Measurements from ENCODE around the gene STON2.
A peak's percentile ranks its signal among the peaks of the same experiment; 100 is the strongest.

STON2 gene

GRCh38 chr14:81371802-81372201, 28.3 kb downstream of the STON2 start:
- H3K4me2 ChIP-seq (ENCODE audit: insufficient read depth, low read length, poor library complexity, severe bottlenecking), result no peak overlapping the region
- H3K9ac ChIP-seq (ENCODE audit: low read depth, low read length, poor library complexity), result no peak overlapping the region
- no peak overlapping the region for H2BK5ac ChIP-seq (ENCODE audit: low read length)
- H3K27me3 ChIP-seq (ENCODE audit: control insufficient read depth in 3 of 3, insufficient read depth in 3 of 3, low read depth in 1 of 3, low read length in 3 of 3), result no peaks in the 10 kb centered on the region
- no peaks in the 10 kb centered on the region for H3K9me3 ChIP-seq (replicated peaks in 1 of 2; ENCODE audit: control insufficient read depth in 2 of 2, insufficient read depth in 1 of 2, low read depth in 1 of 2, low read length in 2 of 2)
- DNase-seq (ENCODE audit: low spot score), result no peak
- H3K4ac ChIP-seq (ENCODE audit: low read length), result no peak overlapping the region
- H3K18ac ChIP-seq (ENCODE audit: low read length), result no peak overlapping the region
- H3K36me3 ChIP-seq (replicated peaks in 1 of 2; ENCODE audit: control insufficient read depth in 2 of 2, insufficient read depth in 2 of 2, low read length in 2 of 2), result peaks cover 2 to 52% of the 10 kb centered on the region in 2 donors
- WGBS, 2 donors (ENCODE audit: extremely low coverage in 2 of 2, insufficient read length in 2 of 2, insufficient replicate concordance in 1 of 2), result no CpG with 5 or more reads among the region's 1 CpG
- no peak overlapping the region for H3K14ac ChIP-seq (ENCODE audit: low read length)
- H4K8ac ChIP-seq (ENCODE audit: low read depth, low read length), result no peak overlapping the region
- H2AFZ ChIP-seq (ENCODE audit: low read length), result no peak overlapping the region
- H2AK5ac ChIP-seq (ENCODE audit: low read depth, low read length), result no peak overlapping the region
- no peak overlapping the region for H2BK120ac ChIP-seq (ENCODE audit: low read depth, low read length)
- no peak overlapping the region for H3K23ac ChIP-seq (ENCODE audit: low read depth, low read length, poor library complexity)
- H2BK12ac ChIP-seq (ENCODE audit: low read length), result no peak overlapping the region
- H3K79me1 ChIP-seq (ENCODE audit: low read depth, low read length), result no peaks in the 10 kb centered on the region
- H4K91ac ChIP-seq (ENCODE audit: low read depth, low read length, poor library complexity), result no peak overlapping the region
- H3K27ac ChIP-seq (replicated peaks; ENCODE audit: low read length), result no peak overlapping the region
- no peak overlapping the region for H3K4me3 ChIP-seq (ENCODE audit: low read length in 2 of 2)
- no peak overlapping the region for H2BK15ac ChIP-seq (ENCODE audit: low read length)
- no peaks in the 10 kb centered on the region for H3K4me1 ChIP-seq (ENCODE audit: control insufficient read depth in 2 of 2, insufficient read depth in 1 of 2, low read depth in 1 of 2, low read length in 2 of 2)

GRCh38 chr14:81367563-81367962, 32.6 kb downstream of the STON2 start:
- Histone ChIP-seq H3K79me1 (ENCODE audit: low read depth, low read length) (no peaks in the 10 kb centered on the region), H2BK120ac (ENCODE audit: low read depth, low read length) (no peak overlapping the region), H3K4ac (ENCODE audit: low read length) (no peak overlapping the region), H3K36me3 (replicated peaks in 1 of 2; ENCODE audit: control insufficient read depth in 2 of 2, insufficient read depth in 2 of 2, low read length in 2 of 2) (peaks cover 2 to 64% of the 10 kb centered on the region in 2 donors), H4K91ac (ENCODE audit: low read depth, low read length, poor library complexity) (no peak overlapping the region), H3K4me2 (ENCODE audit: insufficient read depth, low read length, poor library complexity, severe bottlenecking) (no peak overlapping the region), H2AFZ (ENCODE audit: low read length) (no peak overlapping the region), H2BK5ac (ENCODE audit: low read length) (no peak overlapping the region), H3K4me3 (ENCODE audit: low read length in 2 of 2) (no peak overlapping the region), H3K14ac (ENCODE audit: low read length) (no peak overlapping the region), H4K8ac (ENCODE audit: low read depth, low read length) (no peak overlapping the region), H2BK15ac (ENCODE audit: low read length) (no peak overlapping the region), H3K9me3 (replicated peaks in 1 of 2; ENCODE audit: control insufficient read depth in 2 of 2, insufficient read depth in 1 of 2, low read depth in 1 of 2, low read length in 2 of 2) (no peaks in the 10 kb centered on the region), H3K4me1 (ENCODE audit: control insufficient read depth in 2 of 2, insufficient read depth in 1 of 2, low read depth in 1 of 2, low read length in 2 of 2) (peaks cover 5 to 8% of the 10 kb centered on the region in 2 donors), H3K18ac (ENCODE audit: low read length) (no peak overlapping the region), H2AK5ac (ENCODE audit: low read depth, low read length) (no peak overlapping the region), H3K23ac (ENCODE audit: low read depth, low read length, poor library complexity) (no peak overlapping the region), H3K27me3 (ENCODE audit: control insufficient read depth in 3 of 3, insufficient read depth in 3 of 3, low read depth in 1 of 3, low read length in 3 of 3) (no peaks in the 10 kb centered on the region), H3K9ac (ENCODE audit: low read depth, low read length, poor library complexity) (no peak overlapping the region), H2BK12ac (ENCODE audit: low read length) (no peak overlapping the region), H3K27ac (replicated peaks; ENCODE audit: low read length) (no peak overlapping the region)
- WGBS, 2 donors (ENCODE audit: extremely low coverage in 2 of 2, insufficient read length in 2 of 2, insufficient replicate concordance in 1 of 2), result no CpG with 5 or more reads among the region's 4 CpGs
- no peak for DNase-seq (ENCODE audit: low spot score)

- Histone ChIP-seq H3K23ac (ENCODE audit: low read depth, low read length, poor library complexity) (no peak overlapping the region), H4K91ac (ENCODE audit: low read depth, low read length, poor library complexity) (no peak overlapping the region)
These were observed 33.2 kb downstream of the STON2 start for GRCh38 chr14:81366884-81367283.

DNA sequence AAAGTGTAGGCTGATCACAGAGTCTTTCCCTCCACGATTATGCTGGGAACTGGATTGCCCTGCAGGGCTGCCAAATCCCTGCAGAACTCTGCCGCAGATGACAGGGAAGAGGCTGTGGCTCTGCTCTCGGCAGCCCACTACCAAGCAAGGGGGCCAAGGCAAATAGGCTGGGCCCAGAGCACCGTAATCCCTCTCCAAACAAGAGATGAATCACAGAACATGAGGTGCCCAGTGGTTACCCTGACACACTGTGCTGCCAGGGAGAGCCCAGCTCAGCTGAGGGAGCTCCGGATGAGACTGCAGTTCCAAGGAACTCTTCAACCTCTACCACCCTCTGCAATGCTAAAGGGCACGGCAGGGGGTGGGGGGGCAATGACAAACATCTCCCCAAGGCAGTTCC, 33.9 kb downstream of the STON2 start:
- no peak overlapping the region for H3K14ac ChIP-seq (ENCODE audit: low read length)
- H2AFZ ChIP-seq (ENCODE audit: low read length), result no peak overlapping the region
- no peak overlapping the region for H3K4ac ChIP-seq (ENCODE audit: low read length)
- no peak overlapping the region for H3K23ac ChIP-seq (ENCODE audit: low read depth, low read length, poor library complexity)
- H4K8ac ChIP-seq (ENCODE audit: low read depth, low read length), result no peak overlapping the region
- H2AK5ac ChIP-seq (ENCODE audit: low read depth, low read length), result no peak overlapping the region
- H3K9me3 ChIP-seq (replicated peaks in 1 of 2; ENCODE audit: control insufficient read depth in 2 of 2, insufficient read depth in 1 of 2, low read depth in 1 of 2, low read length in 2 of 2), result peaks cover 0 to 2% of the 10 kb centered on the region in 2 donors
- WGBS, 2 donors (ENCODE audit: extremely low coverage in 2 of 2, insufficient read length in 2 of 2, insufficient replicate concordance in 1 of 2), result no CpG with 5 or more reads among the region's 6 CpGs
- H3K79me1 ChIP-seq (ENCODE audit: low read depth, low read length), result no peaks in the 10 kb centered on the region
- H3K36me3 ChIP-seq (replicated peaks in 1 of 2; ENCODE audit: control insufficient read depth in 2 of 2, insufficient read depth in 2 of 2, low read length in 2 of 2), result peaks cover 2 to 56% of the 10 kb centered on the region in 2 donors
- H2BK5ac ChIP-seq (ENCODE audit: low read length), result no peak overlapping the region
- H4K91ac ChIP-seq (ENCODE audit: low read depth, low read length, poor library complexity), result no peak overlapping the region
- H3K27me3 ChIP-seq (ENCODE audit: control insufficient read depth in 3 of 3, insufficient read depth in 3 of 3, low read depth in 1 of 3, low read length in 3 of 3), result no peaks in the 10 kb centered on the region
- peaks cover 5 to 8% of the 10 kb centered on the region in 2 donors for H3K4me1 ChIP-seq (ENCODE audit: control insufficient read depth in 2 of 2, insufficient read depth in 1 of 2, low read depth in 1 of 2, low read length in 2 of 2)
- no peak overlapping the region for H2BK12ac ChIP-seq (ENCODE audit: low read length)
- no peak overlapping the region for H2BK120ac ChIP-seq (ENCODE audit: low read depth, low read length)
- H2BK15ac ChIP-seq (ENCODE audit: low read length), result no peak overlapping the region
- H3K18ac ChIP-seq (ENCODE audit: low read length), result peak overlapping the region; percentile 68
- no peak overlapping the region for H3K4me2 ChIP-seq (ENCODE audit: insufficient read depth, low read length, poor library complexity, severe bottlenecking)
- no peak for DNase-seq (ENCODE audit: low spot score)
- H3K9ac ChIP-seq (ENCODE audit: low read depth, low read length, poor library complexity), result peak overlapping the region; percentile 53
- no peak overlapping the region for H3K4me3 ChIP-seq (ENCODE audit: low read length in 2 of 2)
- H3K27ac ChIP-seq (replicated peaks; ENCODE audit: low read length), result no peak overlapping the region

More at GRCh38 chr14:81366884-81367283, 33.2 kb downstream of the STON2 start:
- Histone ChIP-seq H4K8ac (ENCODE audit: low read depth, low read length) (no peak overlapping the region), H3K79me1 (ENCODE audit: low read depth, low read length) (no peaks in the 10 kb centered on the region), H2BK15ac (ENCODE audit: low read length) (no peak overlapping the region), H3K9me3 (replicated peaks in 1 of 2; ENCODE audit: control insufficient read depth in 2 of 2, insufficient read depth in 1 of 2, low read depth in 1 of 2, low read length in 2 of 2) (peaks cover 0 to under 1% of the 10 kb centered on the region in 2 donors), H2BK120ac (ENCODE audit: low read depth, low read length) (no peak overlapping the region), H3K36me3 (replicated peaks in 1 of 2; ENCODE audit: control insufficient read depth in 2 of 2, insufficient read depth in 2 of 2, low read length in 2 of 2) (peaks cover 2 to 59% of the 10 kb centered on the region in 2 donors), H3K4me1 (ENCODE audit: control insufficient read depth in 2 of 2, insufficient read depth in 1 of 2, low read depth in 1 of 2, low read length in 2 of 2) (peaks cover 5 to 8% of the 10 kb centered on the region in 2 donors), H3K4me2 (ENCODE audit: insufficient read depth, low read length, poor library complexity, severe bottlenecking) (no peak overlapping the region), H3K14ac (ENCODE audit: low read length) (no peak overlapping the region), H3K18ac (ENCODE audit: low read length) (no peak overlapping the region), H3K4me3 (ENCODE audit: low read length in 2 of 2) (no peak overlapping the region), H3K27me3 (ENCODE audit: control insufficient read depth in 3 of 3, insufficient read depth in 3 of 3, low read depth in 1 of 3, low read length in 3 of 3) (no peaks in the 10 kb centered on the region), H2BK5ac (ENCODE audit: low read length) (no peak overlapping the region), H2AK5ac (ENCODE audit: low read depth, low read length) (no peak overlapping the region), H3K27ac (replicated peaks; ENCODE audit: low read length) (no peak overlapping the region), H3K4ac (ENCODE audit: low read length) (no peak overlapping the region), H2BK12ac (ENCODE audit: low read length) (no peak overlapping the region), H3K9ac (ENCODE audit: low read depth, low read length, poor library complexity) (no peak overlapping the region), H2AFZ (ENCODE audit: low read length) (no peak overlapping the region)
- no peak for DNase-seq (ENCODE audit: low spot score)
- no CpG with 5 or more reads among the region's 7 CpGs for WGBS, 2 donors (ENCODE audit: extremely low coverage in 2 of 2, insufficient read length in 2 of 2, insufficient replicate concordance in 1 of 2)
